ENCODE results near the gene ADAMTS7.
"Not testable (repeated sequence)": the region's sequence is repeated elsewhere in the genome, so short reads cannot be mapped to it uniquely, and the experiment has no call there.

The ADAMTS7 gene

GRCh38 chr15:78782402-78782801 lies 28.9 kb downstream of the ADAMTS7 start:
- peak; percentile 5 for DNase-seq (ENCODE audit: low read depth)

- DNase-seq (ENCODE audit: low read depth), result not testable (repeated sequence)
These were observed 29.9 kb downstream of the ADAMTS7 start for GRCh38 chr15:78781381-78781780.

DNA sequence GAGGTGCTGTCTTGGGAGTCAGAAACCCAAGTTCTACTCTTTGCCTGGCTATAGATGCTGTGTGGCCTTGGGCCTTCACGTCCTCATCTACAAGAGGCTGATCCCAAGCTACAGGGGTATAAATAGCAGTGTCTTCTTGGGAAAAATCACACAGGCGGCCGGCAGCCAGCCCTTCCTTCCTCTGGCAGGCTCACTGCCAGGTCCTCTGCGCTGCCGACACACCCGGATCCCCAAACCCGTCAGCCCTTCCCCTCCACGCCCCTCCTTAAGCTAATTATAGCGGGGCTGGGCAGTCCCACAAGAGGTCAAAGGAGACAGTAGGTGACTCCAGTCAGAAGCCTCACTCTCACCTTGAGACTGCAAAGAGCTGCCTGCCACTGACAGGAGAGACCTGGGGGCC lies 31.3 kb downstream of the ADAMTS7 start:
- DNase-seq (ENCODE audit: low read depth), result not testable (repeated sequence)

DNA sequence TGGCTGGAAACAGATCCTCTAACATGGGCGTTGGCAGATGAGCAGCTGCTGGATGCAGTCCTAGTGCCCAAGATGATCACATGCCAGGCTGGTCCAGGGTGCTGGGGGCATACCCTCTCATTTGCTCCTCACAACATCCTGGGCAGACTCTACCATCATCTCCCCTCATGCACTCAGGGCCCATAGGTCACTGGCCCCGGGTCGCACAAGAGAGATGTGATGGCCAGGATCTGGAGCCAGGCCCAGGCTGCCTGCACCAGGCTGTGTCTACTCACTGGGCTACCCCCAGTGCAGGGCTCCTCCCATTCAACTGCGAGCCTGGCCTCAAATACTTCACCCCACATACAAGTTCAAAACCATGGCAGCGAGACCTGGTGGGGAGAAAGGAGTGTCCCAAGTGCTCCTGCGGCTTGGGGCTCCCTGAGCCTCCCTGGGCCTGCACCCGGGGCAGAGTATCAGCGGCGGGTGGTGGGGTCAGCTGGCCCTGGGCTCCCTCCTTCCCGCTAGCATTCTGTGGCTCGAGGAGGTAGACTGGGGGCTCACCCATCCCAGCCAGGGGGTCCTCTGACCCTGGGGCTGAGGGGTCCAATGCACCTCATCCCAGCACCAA lies 32.0 kb downstream of the ADAMTS7 start:
- not testable (repeated sequence) for DNase-seq (ENCODE audit: low read depth)

- DNase-seq (ENCODE audit: low read depth), result no peak
These were observed 32.8 kb downstream of the ADAMTS7 start for GRCh38 chr15:78778422-78778821.

GRCh38 chr15:78777953-78778345 lies 33.3 kb downstream of the ADAMTS7 start:
- DNase-seq (ENCODE audit: low read depth), result not testable (repeated sequence)

DNA sequence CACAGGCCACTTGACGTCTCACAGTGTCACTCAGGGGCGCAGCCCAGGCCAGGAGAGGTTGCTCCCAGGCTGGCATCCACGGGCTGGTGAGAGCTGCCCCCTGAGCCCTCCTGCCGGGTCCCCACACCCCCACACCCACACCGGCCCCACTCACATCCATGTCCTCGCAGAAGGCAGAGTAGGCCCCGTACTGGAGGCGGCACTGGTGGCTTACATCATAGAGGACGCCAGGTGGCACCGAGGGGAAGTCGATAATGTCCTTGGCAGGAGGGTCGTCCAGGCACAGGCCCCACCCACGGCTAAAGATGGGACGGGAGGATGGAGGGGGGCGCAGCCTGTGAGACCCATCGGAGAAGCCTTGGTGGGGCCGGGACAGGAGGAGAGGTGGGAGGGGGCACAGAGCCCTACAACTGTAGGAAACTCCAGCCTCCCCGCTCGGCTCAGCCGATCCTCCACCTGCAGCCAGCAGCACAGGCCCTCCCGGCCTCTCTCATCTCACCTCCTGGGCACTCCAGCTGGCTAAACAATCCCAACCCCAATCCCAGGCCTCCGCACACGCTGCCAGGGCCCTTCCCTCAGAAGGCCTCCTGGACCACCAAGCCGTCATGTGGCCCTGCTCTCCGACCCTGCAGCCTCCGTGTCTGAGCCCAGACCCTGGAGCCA lies 33.8 kb downstream of the ADAMTS7 start:
- not testable (repeated sequence) for DNase-seq (ENCODE audit: low read depth)

- DNase-seq (ENCODE audit: low read depth), result not testable (repeated sequence)
These were observed 35.0 kb downstream of the ADAMTS7 start for GRCh38 chr15:78776046-78776925.

GRCh38 chr15:78775472-78775871 lies 35.8 kb downstream of the ADAMTS7 start:
- DNase-seq (ENCODE audit: low read depth), result no peak

- DNase-seq (ENCODE audit: low read depth), result not testable (repeated sequence)
These were observed 36.7 kb downstream of the ADAMTS7 start for GRCh38 chr15:78774451-78774990.

- not testable (repeated sequence) for DNase-seq (ENCODE audit: low read depth)
These were observed 37.4 kb downstream of the ADAMTS7 start for GRCh38 chr15:78773765-78774450.

DNA sequence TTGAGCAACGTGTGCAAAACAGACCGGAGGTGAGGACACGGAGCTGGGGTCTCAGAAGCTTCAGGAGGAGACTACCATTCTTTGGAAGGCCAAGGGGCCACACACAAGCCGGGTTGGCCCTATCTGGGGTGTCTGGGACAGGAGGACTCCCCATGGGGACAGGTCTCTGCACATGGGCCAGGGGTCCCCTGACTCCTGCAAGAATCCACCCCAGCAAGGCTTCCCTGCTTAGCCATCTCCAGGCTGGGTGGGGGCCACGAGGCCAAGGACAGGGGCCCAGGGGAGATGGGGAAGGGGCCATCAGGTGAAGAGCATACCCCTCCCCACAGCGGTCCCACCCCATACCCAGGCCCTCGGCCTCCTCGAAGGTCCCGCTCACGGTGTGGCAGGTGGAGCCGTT lies 38.5 kb downstream of the ADAMTS7 start:
- DNase-seq (ENCODE audit: low read depth), result no peak

DNA sequence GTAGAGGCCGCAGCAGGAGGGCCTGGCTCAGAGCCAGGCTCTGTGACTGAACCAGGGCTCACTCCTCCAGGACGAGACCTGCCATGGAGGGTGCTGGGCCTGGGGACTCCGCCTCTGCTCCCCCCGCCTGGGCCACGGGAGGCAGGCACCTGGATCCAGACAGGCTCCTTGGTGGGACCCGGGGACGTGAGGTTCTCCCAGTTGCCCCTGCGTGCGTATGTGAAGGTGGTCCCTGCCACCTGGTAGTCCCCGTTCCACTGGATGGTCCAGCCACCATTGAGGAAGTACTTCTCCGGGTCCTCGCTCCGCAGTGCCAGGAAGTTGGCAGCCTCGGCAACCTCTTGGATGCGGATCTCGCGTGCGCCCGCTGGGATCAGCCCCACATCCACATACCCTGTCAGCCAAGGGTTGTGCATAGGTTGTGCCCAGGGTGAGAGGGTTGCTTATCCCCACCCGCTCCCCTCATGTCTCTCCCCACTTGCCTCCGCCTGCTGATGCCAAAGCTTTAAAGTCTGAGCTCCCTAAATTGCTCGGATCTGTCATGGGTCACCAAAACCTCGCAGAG lies 39.7 kb downstream of the ADAMTS7 start:
- DNase-seq (ENCODE audit: low read depth), result not testable (repeated sequence)

- DNase-seq (ENCODE audit: low read depth), result not testable (repeated sequence)
These were observed 40.2 kb downstream of the ADAMTS7 start for GRCh38 chr15:78771020-78771419.

- not testable (repeated sequence) for DNase-seq (ENCODE audit: low read depth)
These were observed 41.6 kb downstream of the ADAMTS7 start for GRCh38 chr15:78769473-78770225.

DNA sequence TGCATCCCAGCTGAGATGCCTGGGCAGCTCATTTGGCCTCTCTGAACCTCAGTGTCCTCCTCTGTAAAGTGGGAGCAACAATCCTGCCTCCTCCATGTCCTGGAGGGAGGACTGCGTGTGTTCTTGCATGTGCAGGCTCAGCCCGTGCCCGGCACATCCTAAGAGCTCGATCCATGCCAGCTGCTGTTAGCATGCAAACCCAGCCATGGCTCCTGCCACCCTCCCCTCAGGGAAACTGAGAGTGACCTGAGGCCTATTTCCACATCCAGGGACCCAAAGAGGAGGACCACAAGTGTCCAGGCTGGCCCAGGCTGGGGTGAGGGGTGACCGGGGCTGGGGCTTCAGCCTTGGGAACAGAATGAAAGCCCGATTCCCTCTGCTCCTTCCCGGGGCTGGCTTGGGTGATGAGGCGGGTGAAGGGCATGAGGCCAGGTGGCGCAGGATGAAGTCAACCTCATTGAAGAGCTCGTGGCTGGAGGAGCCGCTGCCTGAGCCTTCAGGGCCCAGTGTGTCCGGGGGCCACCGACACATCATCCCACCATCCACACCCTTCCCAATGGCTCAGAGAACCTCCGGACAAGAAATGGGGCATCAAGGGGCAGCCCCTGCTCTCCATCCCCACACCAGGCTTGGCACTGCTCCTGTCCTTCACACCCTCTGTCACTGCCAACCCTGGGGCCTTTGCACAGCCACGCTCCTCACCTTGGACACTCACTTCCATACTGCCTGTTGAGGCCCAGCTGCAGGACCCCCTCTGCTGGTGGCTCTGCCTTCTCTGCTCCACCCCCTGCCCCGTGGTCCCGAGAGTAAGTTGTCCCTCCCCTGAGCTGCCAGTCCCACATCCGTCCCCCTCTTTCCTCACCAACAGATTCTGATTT lies 42.5 kb downstream of the ADAMTS7 start:
- DNase-seq (ENCODE audit: low read depth), result no peak

DNA sequence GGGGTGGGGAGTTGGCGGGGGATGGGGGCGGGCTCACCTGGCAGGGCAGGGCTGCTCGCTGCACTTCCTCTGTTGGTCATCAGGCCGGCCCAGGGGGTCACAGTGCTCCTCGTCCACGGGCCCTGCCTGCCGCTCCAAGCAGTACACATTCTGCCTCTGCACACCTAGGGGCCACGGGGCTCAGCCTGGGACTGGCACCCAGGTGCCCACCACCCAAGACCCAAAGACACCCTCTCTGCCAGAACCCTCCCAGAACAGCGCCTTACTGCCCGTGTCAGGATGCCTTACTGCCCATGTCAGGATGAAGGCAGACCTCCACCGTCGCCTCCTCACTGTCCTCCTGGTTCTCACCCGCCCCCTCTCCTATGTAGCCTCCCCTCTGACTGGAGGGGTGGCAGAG lies 43.2 kb downstream of the ADAMTS7 start:
- DNase-seq (ENCODE audit: low read depth), result no peak

DNA sequence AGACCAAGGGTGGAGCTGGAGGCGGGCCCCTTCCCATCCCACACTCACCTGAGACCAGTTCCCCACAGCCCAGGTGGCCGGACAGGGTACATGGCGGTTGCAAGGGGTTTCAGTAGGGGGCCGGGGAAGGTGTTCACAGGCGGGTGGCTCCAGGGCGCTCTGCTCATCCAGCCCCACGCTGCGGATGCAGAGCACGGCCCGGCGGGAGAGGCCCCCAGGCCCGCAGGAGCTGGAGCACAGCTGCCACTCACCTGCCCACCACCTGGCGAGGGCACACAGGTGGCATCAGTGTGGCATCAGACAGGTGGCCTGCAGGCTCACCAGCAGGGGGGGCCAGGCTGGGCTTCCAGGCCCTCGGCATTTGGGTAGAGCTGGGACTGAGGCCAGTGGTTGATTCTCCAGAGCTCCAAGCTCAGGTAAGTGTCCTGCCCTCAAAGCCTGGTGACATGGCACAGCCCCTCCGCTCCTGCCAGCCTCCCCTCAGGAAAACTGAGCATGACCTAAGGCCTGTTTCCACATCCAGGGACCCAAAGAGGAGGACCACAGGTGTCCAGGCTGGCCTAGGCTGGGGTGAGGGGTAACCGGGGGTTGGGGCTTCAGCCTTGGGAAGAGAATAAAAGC lies 43.8 kb downstream of the ADAMTS7 start:
- DNase-seq (ENCODE audit: low read depth), result no peak

- DNase-seq (ENCODE audit: low read depth), result not testable (repeated sequence)
These were observed 44.6 kb downstream of the ADAMTS7 start for GRCh38 chr15:78766641-78767071.
